Erythroblast (primary cell): ENCODE data around the gene STUB1.
"Not testable (repeated sequence)": the region's sequence is repeated elsewhere in the genome, so short reads cannot be mapped to it uniquely, and the experiment has no call there.

Experiments
- DNase-seq, 2 experiments: peaks; one replicate each; lab custom pipeline; 2025; lab: John Stamatoyannopoulos, UW
- GATA1 ChIP-seq: IDR thresholded peaks from 2 replicates; pipeline ENCODE4 v1.6.1; 2011; ENCODE audit warnings: low read depth, mild to moderate bottlenecking, control low read depth, low read length, moderate library complexity
- POLR2A ChIP-seq: IDR thresholded peaks from 2 replicates; pipeline ENCODE4 v1.6.1; 2011; ENCODE audit warnings: mild to moderate bottlenecking, low read length

STUB1 gene

GRCh38 chr16:684071-684794 lies 4.0 kb downstream of the STUB1 start, which contains the start of gene JMJD8:
TSS of gene JMJD8 (minus strand) at chr16:684334. CDS start at chr16:684319, 15 bp downstream.
- TF ChIP-seq POLR2A (peak; percentile 69), GATA1 (no peak)
- DNase-seq: peak; percentile 97 to 98

DNA sequence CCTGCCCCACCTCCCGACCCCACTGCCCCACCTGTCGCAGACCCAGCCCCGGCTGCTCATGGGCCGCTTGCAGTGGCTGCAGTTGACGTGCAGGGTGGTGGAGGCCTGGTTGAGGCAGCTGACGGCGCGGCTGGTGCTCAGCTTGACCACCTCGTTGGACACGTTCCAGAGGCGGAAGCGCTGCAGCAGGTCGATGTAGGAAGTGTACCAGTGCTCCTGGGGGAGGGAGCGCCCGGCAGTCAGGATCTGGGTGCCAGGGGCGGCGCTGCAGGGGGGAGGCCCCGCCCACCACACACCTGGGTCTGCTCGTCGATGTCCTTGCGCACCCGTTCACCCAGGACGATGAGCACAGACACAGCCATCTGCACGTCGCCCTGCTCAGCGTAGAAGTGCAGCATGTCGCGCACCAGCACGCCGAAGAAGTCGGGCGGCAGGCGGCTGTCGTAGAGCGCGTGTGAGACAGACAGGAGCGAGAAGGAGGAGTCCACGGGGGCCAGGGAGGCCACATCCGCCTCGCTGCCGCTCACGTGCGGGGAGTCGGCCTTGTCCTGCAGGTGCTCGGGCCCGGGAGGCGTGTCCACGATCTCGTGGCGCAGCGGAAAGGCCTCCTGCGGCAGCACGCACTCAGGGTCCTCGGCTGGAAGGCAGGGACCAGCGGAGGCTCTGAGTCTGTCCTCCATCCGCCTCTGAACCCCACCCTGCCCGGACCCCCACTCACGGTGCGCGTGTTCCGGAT lies 4.9 kb downstream of the STUB1 start:
- TF ChIP-seq POLR2A: no peak
- no peak for TF ChIP-seq GATA1

GRCh38 chr16:685967-686366 lies 5.8 kb downstream of the STUB1 start:
- TF ChIP-seq POLR2A (no peak), GATA1 (no peak)
- peak; percentile 64 for DNase-seq

More for the DNA sequence above, 4.9 kb downstream of the STUB1 start:
- peak in 1 of 2 experiments; percentile 30 for DNase-seq

DNA sequence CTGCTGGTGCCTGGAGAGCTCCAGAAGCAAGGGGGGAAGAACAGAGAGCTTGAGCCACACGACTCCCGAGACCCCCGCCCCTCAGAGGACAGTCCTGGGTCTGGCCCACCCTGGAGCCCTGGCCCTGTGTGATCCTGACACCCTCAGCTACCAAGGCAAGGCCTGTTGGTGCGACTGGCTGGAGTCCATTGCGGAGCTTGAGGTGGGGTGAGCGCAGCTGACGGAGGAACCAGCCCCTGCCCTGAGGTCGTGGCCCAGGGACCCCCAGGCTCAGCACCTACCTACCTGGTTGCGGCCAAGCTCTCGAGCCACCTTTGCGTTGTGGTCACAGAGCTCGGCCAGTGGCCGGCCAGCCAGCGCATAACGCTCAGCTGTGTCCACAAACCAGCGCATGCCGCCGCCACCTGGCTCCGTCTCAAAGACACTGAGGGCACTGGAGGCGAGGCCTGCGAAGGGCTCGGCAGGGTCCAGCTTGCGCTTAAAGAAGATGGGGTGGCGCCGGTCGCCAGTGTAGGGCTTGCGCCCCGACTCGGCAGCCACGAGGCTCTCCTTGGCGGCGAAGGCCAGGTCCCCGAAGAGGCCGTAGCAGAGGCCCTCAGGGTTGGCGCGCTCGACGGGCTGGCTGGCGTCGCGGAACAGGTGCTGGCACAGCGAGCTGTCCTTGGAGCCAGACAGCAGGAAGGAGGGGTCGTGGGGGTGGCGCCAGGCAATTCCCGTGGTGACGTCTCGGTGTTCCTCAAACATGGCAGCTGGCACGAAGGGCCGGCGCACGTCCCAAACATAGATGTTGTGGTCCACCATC lies 6.5 kb downstream of the STUB1 start:
- TF ChIP-seq POLR2A: no peak
- no peak for TF ChIP-seq GATA1
- DNase-seq: no peak

DNA sequence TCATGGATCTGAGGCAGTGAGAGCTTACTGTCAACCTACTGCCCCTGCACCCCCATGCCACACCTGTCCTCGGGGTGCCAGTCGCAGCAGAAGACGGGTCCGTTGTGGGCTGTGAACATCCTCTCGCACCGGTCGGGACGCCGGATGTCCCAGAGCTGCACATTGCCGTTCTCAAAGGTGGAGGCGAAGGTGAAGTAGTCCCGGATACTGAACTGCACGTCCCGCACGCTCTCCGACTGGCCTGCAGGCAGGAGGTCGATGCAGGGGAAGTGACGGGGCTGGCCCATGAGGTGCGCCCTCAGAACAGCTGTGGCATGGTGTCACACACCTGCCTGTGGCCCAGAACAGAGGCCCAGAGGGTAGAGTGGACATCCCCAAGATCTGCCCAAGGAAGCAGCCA lies 7.3 kb downstream of the STUB1 start:
- no peak for TF ChIP-seq GATA1
- no peak for TF ChIP-seq POLR2A
- no peak for DNase-seq

- no peak for DNase-seq
- TF ChIP-seq GATA1: no peak
Observed at GRCh38 chr16:689175-689897, 9.1 kb downstream of the STUB1 start.

DNA sequence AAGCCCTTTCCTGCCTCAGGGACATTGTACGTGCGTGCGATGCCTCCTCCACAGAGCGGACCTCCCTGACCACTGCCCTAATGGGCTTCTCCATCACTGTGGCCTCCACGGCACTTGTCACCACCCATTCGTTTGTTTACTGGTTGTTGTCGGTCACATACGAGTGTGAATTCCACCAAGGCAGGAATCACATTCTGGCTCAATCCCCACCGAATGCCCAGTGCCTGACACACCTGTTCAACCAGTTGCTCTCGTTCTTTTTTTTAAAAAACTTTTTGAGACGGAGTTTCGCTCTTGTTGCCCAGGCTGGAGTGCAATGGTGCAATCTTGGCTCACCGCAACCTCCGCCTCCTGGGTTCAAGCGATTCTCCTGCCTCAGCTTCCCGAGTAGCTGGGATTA lies 11.0 kb downstream of the STUB1 start:
- not testable (repeated sequence) for DNase-seq

GRCh38 chr16:692356-693108 lies 12.3 kb downstream of the STUB1 start:
- DNase-seq: no peak
- TF ChIP-seq GATA1 (no peak), POLR2A (no peak)

- no peak for DNase-seq
- TF ChIP-seq POLR2A (no peak), GATA1 (no peak)
Observed at GRCh38 chr16:693364-693763, 13.2 kb downstream of the STUB1 start.

GRCh38 chr16:693766-694165 lies 13.6 kb downstream of the STUB1 start:
- DNase-seq: no peak
- TF ChIP-seq POLR2A: no peak
- TF ChIP-seq GATA1: no peak

- no peak for TF ChIP-seq POLR2A
- TF ChIP-seq GATA1: no peak
- DNase-seq: no peak
Observed at GRCh38 chr16:694187-694862, 14.1 kb downstream of the STUB1 start.

GRCh38 chr16:694863-695354 lies 14.7 kb downstream of the STUB1 start:
- TF ChIP-seq GATA1 (no peak), POLR2A (no peak)
- DNase-seq: no peak
